G401.6 (cell line): ENCODE results near the gene FGGY.
"Not testable (repeated sequence)": the region's sequence is repeated elsewhere in the genome, so short reads cannot be mapped to it uniquely, and the experiment has no call there.

Experiments
- FAIRE-seq: peaks from 2 replicates; lab custom pipeline; 2012; peaks lifted over from hg19 to GRCh38; lab: Jason Lieb, UNC

FGGY gene

GRCh38 chr1:59706303-59706599, 409.4 kb downstream of the FGGY start:
- no peak for FAIRE-seq

- no peak for FAIRE-seq
These were observed 410.4 kb downstream of the FGGY start for GRCh38 chr1:59707178-59707791.

- no peak for FAIRE-seq
These were observed 412.4 kb downstream of the FGGY start for GRCh38 chr1:59709333-59709732.

GRCh38 chr1:59710920-59711319, 414.0 kb downstream of the FGGY start:
- not testable (repeated sequence) for FAIRE-seq

DNA sequence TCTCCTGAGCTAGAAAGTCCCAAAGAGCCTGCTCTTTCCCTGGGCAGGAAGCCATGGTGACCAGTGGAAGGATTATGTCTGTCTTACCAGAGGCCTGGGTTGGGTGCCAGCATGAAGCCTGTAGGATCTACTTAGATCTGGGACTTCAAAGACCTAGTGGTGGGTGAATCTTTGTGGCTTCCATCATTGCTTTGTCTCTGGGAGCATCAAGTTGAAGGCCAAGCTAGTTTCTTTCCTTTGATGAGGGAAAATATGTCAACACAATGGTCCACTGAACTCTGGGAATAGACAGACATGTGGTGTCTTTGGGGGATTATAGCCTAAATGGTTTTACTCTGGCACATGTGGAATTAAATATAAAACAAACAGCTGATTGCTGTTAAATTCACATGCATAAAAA, 417.3 kb downstream of the FGGY start:
- FAIRE-seq: no peak

GRCh38 chr1:59714966-59715365, 418.1 kb downstream of the FGGY start:
- no peak for FAIRE-seq

GRCh38 chr1:59716832-59717231, 419.9 kb downstream of the FGGY start:
- FAIRE-seq: no peak

DNA sequence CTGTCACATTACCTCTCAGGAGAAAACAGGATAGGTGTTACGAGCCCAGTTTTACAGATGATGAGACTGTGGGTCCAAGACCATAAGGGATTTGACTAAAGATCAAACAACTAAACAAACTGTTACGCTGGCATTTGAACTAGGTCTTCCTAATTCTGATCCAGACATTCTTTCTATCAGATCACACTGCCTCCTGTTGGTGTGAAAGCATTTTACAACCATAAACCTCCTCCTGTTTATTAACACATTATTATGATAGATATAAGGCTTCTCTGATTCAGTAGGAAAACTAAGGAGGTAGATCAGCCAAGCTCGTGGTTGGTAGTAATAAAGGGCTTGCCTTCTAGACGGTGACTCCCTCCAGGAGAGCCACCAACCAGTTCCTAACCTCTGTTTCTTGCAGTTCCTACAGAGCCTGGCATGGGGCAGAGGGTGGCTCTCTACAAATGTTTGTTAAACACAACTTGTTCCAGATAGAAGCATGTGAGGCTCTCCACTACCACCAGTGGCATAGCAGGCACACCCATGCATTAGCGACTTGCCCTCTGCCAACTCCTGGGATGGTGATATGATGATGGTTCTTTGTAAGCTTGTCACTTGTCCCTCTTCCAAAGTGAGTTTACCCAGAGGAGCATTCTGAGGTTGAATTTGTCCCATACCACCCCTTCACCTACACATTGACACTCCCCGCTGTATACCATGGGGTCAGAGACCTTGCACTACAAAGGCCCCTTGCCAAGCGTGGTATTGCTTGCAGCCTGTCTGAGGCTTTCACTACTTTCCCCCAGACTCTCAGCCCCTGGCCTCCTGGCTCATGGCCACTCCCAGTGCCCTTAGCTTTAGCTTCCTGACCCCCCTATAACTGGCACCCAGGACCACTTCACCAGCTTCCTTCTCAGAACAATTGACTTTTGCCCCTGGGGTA, 421.4 kb downstream of the FGGY start:
- FAIRE-seq: no peak

GRCh38 chr1:59718989-59719360, 422.1 kb downstream of the FGGY start:
- no peak for FAIRE-seq

GRCh38 chr1:59720326-59721115, 423.6 kb downstream of the FGGY start:
- FAIRE-seq: no peak

GRCh38 chr1:59730302-59730701, 433.4 kb downstream of the FGGY start:
- no peak for FAIRE-seq

- FAIRE-seq: no peak
These were observed 434.0 kb downstream of the FGGY start for GRCh38 chr1:59730759-59731478.

DNA sequence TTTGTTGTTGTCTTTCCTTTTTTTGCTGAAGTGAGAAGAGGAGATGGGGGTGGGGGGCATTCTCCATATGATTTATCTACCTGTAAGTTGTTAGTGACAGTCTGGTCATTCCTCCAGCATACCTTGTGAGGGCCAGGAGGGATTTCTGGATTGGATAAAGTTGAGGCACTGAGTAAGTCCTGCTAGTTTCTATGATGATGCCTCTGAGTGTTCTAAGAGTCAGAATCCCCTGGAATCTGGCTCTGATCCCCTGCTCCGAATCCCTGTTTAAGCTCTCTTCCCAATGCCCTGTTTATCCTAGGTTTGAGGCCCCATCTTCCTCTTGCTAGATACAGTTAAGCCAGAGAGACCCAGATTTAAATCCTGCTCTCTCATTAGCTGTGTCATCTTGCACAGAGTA, 434.7 kb downstream of the FGGY start:
- no peak for FAIRE-seq

GRCh38 chr1:59732214-59732955, 435.5 kb downstream of the FGGY start:
- no peak for FAIRE-seq

- FAIRE-seq: no peak
These were observed 436.7 kb downstream of the FGGY start for GRCh38 chr1:59733443-59734141.

DNA sequence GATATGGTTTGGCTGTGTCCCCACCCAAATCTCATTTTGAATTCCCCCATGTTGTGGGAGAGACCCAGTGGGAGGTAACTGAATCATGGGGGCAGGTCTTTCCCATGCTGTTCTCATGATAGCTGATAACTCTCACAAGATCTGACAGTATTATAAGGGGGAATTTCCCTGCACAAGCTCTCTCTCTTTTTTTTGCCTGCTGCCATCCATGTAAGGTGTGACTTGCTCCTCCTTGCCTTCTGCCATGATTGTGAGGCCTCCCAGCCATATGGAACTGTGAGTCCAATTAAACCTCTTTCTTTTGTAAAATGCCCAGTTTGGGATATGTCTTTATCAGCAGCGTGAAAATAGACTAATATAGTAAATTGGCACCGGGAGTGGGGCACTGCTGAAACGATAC, 439.0 kb downstream of the FGGY start:
- not testable (repeated sequence) for FAIRE-seq

DNA sequence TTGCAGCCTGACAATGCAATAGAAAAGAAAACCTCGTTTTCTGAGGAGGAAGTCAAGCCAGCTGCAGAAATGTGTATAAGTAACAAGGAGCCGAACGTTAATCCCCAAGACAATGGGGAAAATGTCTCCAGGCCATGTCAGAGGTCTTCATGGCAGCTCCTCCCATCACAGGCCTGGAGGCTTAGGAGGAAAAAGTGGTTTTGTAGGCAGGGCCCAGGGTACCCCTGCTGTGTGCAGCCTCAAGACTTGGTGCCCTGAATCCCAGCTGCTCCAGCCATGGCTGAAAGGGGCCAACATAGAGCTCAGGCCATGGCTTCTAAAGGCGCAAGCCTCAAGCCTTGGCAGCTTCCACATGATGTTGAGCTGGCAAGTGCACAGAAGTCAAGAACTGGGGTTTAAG, 439.9 kb downstream of the FGGY start:
- FAIRE-seq: no peak

GRCh38 chr1:59737638-59738037, 440.7 kb downstream of the FGGY start:
- FAIRE-seq: no peak

GRCh38 chr1:59738152-59738551, 441.3 kb downstream of the FGGY start:
- FAIRE-seq: no peak

DNA sequence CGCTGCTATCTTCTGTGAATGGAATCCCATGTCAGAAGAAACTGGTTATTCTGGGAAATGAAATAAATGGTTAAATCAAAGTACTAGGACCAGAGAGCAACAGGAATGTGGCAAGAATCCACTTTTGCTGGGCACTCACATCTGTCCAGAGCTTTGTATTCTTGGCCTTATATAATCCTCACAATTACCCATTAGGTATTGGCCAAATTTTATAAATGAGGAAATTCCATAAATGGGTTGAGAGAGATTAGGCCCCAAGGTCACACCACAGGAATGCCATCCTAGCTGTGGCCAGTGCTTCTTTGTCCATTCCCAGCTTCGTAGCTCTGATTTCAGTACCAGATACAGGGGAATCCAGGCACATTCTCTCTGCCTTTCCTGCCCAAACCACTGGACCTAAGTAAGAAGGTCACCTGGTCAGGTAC, 441.7 kb downstream of the FGGY start:
- no peak for FAIRE-seq

- no peak for FAIRE-seq
These were observed 442.2 kb downstream of the FGGY start for GRCh38 chr1:59739111-59739510.
